ENCODE results near the gene NEUROD2.

NEUROD2 gene

DNA sequence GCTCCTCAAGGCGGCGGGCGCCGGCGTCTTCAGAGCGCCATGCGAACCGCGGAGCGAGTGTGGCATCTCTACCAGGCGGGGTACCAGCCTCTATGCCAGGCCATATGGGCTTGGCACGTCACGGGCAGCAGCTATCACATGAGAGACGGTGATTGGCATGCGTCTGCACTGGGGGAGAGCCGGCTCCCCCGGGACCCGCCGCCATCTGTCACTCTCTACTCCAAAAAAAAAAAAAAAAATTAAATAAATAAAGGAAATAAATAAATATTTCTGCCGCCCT is at the start of gene NEUROD2:
Gene NEUROD2 (minus strand): TSS at position 70 of the 280 bp plus-strand sequence. CDS start 1,321 bp downstream, outside the sequence.
- no peak for DNase-seq (ENCODE audit: low read depth in 2 of 2)

DNA sequence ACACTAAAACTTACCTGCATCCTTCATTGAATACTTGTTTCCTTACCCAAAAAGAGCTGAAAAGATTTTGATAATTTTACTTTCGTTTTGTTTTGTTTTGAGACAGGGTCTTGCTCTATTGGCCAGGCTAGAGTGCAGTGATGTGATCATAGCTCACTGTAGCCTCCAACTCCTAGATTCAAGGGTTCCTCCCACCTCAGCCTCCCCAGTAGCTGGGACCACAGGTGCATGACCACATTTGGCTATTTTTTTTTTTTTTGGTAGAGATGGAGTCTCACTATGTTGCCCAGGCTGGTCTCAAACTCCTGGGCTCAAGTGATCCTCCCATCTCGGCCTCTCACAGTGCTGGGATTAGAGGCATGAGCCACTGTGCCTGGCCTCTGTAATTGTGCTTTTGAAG is 47.4 kb upstream of the NEUROD2 start:
- DNase-seq (ENCODE audit: low read depth in 2 of 2), result no peak

- DNase-seq (ENCODE audit: low read depth in 2 of 2), result peak; percentile 28 to 60
Observed at GRCh38 chr17:39653662-39654331, 46.1 kb upstream of the NEUROD2 start.

GRCh38 chr17:39653316-39653661 is 45.6 kb upstream of the NEUROD2 start:
- no peak for DNase-seq (ENCODE audit: low read depth in 2 of 2)

DNA sequence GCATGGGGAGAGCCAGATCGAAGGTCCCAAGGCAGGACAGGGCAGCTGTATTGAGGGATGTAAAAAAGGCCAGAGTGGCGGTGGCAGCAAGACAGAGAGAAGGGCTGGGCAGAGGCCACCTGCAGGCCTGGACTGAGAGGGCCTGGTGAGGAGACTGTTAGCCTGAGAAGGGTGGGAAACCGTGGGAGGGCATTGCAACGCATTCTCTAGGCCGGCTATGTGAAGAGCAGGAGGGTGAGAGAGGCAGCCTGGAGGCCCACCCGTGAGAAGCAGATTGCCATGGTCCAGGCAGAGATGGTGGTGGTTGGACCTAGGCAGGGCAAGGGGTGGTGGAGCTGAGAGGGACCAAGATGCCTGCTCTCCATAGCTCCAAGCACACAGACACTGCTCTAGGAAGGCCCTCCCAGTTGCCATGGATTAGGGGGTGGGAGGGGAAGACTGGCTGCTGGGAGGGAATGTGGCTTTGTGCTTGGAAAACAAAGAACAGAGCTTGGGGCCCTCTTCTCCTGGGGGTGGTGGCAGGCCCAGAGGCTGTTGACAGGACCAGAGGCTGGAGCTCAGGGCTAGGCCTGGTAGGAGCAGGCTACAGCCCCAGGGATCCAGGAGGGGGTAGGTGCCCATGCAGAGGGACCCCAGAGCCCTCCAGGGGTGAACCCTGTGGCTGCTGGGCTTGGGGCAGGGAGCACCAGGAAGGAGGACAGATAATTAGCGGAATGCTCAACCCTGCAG is 45.0 kb upstream of the NEUROD2 start:
- DNase-seq (ENCODE audit: low read depth in 2 of 2), result no peak

DNA sequence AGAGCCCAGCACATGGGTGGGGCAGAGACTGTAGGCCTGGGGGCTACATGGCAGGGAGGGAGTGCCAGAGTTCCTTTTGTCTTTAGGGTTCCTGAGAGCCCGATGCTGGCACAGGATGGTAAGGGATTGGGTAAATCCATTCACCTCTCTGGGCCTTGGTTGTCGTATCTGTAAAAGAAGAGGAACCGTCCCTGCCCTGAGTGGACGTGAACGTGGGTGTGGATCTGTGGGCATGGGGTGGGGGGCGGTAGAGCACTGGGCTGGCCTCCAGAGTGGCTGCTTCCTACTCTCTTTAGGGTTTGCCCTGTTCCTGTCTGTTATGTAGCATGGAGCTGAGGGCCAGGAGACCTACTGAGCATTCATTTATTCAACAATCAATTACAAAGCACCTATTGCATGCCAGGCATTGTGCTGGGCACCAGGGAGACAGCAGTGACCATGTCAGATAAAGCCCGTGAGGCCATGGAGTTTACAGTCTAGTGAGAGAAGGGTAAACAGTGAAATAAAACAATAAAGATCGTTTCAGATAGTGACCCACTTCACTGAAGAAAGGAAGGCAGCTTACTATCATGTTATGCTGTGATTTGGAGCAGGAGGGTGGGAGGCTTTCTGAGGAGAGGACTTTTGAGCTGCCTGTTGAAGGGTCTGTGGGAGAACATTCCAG is 44.3 kb upstream of the NEUROD2 start:
- DNase-seq (ENCODE audit: low read depth in 2 of 2), result no peak

DNA sequence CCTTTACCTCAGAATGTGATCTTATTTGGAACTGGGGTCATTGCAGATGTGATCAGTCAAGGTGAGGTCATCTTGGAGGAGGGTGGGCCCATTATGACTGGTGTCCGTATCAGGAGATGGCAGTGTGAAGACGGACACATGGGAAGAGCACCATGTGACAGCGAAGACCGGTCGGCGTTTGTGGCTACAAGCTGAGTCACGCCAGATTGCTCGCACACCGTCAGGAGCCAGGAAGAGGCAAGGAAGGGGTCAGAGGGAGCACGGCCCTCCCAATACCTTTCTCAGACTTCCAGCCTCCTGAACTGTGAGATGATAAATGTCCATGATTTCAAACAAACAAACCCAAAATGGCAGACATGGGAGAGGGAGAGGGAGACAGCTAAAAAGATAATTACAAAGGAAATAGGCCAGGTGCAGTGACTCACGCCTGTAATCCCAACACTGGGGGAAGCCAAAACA is 42.4 kb upstream of the NEUROD2 start:
- no peak for DNase-seq (ENCODE audit: low read depth in 2 of 2)

- DNase-seq (ENCODE audit: low read depth in 2 of 2), result no peak
Observed at GRCh38 chr17:39648616-39649366, 41.1 kb upstream of the NEUROD2 start.

DNA sequence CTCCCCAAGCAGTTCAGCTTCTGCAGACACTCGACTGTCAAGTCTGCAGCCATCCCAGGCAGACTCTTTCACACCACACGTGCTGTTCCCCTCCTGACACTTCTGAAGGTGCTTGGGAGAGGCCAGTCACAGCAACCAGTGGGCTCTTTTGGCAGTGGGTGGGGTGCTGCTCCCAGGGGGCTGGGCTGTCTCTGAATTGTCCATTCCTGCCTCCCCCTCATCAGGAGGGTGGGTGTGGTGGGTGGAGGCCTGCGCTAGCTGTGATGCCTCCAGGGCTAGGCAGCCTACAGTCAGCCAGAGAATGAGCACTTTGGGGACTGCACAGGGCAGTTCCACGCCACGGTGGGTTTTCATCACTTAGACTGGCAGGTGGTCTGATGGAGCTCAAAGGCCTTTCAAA is 39.5 kb upstream of the NEUROD2 start:
- no peak for DNase-seq (ENCODE audit: low read depth in 2 of 2)

DNA sequence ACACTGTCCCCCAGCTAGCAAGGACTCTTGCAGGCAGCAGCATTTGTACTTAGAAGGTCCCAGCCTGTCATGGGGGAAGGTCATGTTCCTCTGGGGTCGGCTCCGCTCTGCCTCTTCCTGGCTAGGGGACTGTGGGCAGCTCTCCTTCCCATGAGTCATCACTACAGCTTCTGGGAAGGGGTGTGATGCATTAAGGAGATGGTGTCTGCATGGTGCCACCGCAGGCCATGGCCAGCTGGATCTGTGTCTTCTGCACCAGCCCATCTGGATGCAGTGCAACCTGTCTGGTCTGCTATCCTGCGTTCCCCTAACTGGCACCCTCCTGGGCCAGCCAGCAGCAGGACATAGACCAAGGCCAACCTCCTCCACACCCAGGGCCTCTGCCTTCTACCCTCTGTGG is 35.6 kb upstream of the NEUROD2 start:
- no peak for DNase-seq (ENCODE audit: low read depth in 2 of 2)

- no peak for DNase-seq (ENCODE audit: low read depth in 2 of 2)
Observed at GRCh38 chr17:39642291-39643074, 34.8 kb upstream of the NEUROD2 start.

DNA sequence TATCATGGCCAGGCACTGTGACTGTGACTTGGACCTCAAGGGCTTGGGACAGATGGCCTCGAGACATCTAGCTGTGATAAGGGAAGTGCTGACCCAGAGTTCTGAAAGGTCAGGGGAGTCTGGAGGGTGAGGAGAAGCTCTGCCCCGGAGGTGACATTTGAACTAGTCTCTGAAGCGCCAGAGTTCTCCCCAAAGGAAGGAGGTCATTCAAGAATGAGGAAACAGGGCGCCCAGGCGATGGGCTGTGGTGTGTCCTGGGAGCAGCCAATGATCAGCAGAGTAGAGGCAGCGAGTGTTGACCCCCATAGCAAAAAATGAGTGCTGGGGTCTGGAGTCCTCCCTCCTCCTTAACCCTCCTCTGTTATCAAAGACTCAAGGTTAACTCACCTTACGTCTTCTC is 34.2 kb upstream of the NEUROD2 start:
- DNase-seq (ENCODE audit: low read depth in 2 of 2), result no peak

GRCh38 chr17:39641097-39641496 is 33.4 kb upstream of the NEUROD2 start:
- no peak for DNase-seq (ENCODE audit: low read depth in 2 of 2)

DNA sequence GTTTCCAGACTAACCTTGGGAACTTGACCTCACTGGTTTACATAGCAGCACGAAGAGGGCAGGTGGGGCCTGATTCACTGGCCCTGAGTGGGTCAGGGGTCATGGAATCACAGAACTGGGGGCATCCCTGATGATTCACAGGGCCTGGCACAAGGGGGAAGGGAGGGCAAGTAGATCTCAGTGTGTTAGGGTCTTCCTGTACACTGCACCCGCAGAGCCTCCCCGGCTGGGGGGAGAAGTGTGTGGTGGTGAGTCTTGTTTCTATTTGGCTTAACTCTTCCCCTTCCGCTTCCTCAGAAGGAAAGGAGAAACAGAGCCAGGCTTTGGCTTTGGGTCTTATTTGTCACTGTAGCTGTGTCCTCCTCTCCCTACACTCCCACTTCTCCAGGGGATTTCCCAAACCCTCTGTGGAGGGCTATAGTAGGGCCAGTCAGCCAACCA is 32.9 kb upstream of the NEUROD2 start:
- no peak for DNase-seq (ENCODE audit: low read depth in 2 of 2)

- no peak for DNase-seq (ENCODE audit: low read depth in 2 of 2)
Observed at GRCh38 chr17:39639566-39640458, 32.1 kb upstream of the NEUROD2 start.

DNA sequence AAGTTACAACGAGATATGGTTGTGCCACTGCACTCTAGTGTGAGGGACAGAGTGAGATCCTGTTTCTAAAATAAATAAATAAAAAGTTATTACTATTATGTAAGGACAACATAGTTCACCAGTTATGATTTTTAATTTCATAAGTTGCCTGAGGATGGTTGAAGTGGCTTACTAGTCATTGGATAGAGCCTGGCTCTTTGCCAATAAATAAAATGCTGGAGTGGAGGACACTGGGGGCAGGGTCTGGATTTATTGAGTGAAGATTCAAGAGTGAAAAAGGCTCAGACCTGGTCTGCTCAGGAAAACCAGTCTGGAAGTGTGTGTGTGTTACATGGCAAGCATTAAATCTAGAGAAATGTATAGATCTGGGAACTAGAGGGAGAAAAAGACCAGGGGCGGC is 31.3 kb upstream of the NEUROD2 start:
- no peak for DNase-seq (ENCODE audit: low read depth in 2 of 2)

DNA sequence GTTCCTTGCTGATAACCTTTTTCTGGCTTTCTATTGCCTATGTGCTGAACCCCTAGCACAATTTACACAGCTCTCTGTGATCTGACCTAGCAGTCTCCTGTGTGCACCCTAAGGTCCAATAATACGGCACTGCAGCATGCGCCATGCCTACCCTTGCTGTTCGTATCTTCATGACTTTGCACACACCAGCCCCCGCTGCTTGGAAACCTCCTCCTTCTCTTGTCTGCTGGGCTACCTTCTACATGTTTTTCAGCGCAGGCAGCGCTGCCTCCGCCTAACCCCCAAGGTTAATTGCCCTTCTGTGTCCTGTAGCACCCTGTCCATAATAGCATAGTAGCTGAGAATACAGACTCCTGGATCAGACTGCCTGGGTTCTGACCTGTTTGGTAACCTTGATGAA is 30.6 kb upstream of the NEUROD2 start:
- no peak for DNase-seq (ENCODE audit: low read depth in 2 of 2)

DNA sequence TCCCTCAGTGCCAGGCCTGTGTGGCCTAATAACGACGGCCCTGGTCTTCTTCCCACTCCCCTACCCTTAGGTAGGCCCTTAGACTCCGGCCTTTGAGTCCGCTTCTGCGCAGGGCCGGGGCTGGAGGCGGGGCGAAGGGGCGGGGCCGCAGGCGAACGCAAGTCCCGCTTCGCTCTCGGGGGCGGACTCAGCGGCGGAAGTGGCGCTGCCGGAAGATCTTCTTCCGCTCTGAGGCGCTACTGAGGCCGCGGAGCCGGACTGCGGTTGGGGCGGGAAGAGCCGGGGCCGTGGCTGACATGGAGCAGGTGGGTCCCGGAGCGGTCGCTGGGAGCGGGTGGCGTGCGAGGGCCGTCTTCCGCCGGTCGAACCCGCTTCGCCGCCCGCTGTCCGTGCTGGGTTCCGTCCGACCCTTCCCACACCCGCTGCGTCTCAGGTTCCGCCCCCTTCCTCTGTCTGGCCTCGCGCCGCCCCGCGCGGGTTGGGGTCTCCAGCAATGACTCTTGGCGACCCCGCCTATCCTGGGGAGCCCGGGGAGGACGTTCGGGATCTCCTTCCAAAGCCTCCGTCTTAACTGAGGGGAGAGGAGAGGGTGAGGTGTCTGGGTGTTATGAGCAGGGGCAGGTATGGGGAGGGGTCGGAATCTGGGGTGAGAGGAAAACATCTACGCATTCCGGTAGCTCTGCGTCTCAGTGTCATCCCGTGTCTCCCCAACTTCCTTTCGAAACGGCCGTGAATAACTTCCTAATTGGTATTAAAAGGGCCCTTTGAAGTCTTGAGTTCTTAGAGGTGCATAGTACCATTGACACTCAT is 29.4 kb upstream of the NEUROD2 start, which contains the start of gene STARD3:
Gene STARD3 (plus strand): TSS at position 218 of the 810 bp plus-strand sequence. CDS start 16,388 bp downstream, outside the sequence.
- DNase-seq (ENCODE audit: low read depth in 2 of 2), result peak; percentile 79

DNA sequence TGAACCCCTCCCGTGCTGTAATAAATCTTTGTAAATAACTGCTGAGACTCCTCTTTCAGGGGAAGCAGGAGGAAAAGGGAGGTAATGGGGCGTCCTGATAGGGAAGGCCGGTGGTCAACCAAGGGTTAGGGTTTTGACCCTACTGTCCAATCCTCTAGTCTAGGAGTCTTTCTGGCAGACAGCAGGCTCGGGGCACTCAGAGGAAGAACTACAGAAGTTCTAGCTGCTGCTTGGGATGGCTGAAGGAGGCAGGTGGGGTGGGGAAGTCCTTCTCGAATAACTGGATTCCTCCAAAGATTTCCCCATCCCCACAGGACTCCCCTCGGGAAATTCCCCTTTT is 28.8 kb upstream of the NEUROD2 start:
- no peak for DNase-seq (ENCODE audit: low read depth in 2 of 2)

All from stimulated activated CD8-positive, alpha-beta memory T cell treated with anti-CD3 and anti-CD28 coated beads, Interleukin-15, amount 100 ng/mL, for 4 hours (primary cell).